ENCODE measurements around the gene ZNF526. TPM values are rescaled to one million over a fixed set of nuclear protein-coding genes. Genes with fewer than 3 reads are reported as not detected.

The ZNF526 gene
- total RNA-seq, 1 experiment from 2014 or later = 5.1 TPM

DNA sequence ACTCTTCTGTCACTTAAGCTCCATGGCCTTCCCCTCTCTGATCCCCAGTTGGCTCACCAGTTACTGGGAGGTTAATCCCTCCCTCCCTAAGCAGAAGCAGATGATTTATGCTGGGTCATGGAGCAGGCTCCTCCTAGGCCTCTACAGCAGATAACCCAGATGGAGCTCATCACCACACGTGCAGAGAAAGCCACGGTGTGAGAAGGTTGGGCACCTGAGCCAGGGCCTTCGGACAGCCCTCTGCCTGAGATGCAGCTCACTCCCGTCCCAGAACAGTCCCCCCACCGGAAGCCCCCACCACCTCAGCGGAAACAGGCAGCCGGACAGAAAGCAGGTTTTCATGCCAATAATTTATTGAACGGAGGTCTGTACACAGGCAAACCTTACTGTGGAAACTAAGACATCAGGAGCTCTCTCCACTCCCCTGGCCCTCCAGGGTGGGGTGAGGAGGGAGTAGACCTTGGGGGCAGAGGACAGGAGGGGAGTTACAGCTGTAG lies 9.8 kb downstream of the ZNF526 start:
- Histone ChIP-seq H3K27me3 (ENCODE audit: low read length) (no peaks in the 10 kb centered on the region), H2AFZ (ENCODE audit: low read length) (no peak overlapping the region), H4K20me1 (ENCODE audit: low read length) (no peaks in the 10 kb centered on the region), H3K9me2 (replicated peaks; ENCODE audit: low read length) (no peaks in the 10 kb centered on the region), H3K9ac (ENCODE audit: low read length) (no peak overlapping the region), H3K27ac (ENCODE audit: low read length) (no peak overlapping the region), H3K79me2 (ENCODE audit: low read length) (peaks cover 3% of the 10 kb centered on the region; the same call in 1 of the 2 replicates), H3K9me3 (ENCODE audit: low read length) (no peaks in the 10 kb centered on the region), H3K36me3 (ENCODE audit: low read depth, low read length) (no peaks in the 10 kb centered on the region; the same call in 1 of the 2 replicates), H3K4me2 (ENCODE audit: low read length) (no peak overlapping the region), H3K4me1 (ENCODE audit: insufficient read depth, low read length) (no peaks in the 10 kb centered on the region), H3K4me3 (ENCODE audit: low read length) (no peak overlapping the region), H3F3A (ENCODE audit: low read length, unreplicated experiment) (no peaks in the 10 kb centered on the region)
- ChIA-PET CTCF (no interaction called here), POLR2A (ENCODE audit: unreplicated experiment) (no interaction called here)
- TF ChIP-seq, protein P1, sequence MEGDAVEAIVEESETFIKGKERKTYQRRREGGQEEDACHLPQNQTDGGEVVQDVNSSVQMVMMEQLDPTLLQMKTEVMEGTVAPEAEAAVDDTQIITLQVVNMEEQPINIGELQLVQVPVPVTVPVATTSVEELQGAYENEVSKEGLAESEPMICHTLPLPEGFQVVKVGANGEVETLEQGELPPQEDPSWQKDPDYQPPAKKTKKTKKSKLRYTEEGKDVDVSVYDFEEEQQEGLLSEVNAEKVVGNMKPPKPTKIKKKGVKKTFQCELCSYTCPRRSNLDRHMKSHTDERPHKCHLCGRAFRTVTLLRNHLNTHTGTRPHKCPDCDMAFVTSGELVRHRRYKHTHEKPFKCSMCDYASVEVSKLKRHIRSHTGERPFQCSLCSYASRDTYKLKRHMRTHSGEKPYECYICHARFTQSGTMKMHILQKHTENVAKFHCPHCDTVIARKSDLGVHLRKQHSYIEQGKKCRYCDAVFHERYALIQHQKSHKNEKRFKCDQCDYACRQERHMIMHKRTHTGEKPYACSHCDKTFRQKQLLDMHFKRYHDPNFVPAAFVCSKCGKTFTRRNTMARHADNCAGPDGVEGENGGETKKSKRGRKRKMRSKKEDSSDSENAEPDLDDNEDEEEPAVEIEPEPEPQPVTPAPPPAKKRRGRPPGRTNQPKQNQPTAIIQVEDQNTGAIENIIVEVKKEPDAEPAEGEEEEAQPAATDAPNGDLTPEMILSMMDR (conservative IDR thresholded peaks at IDR 0.05; ENCODE audit: low read depth, low read length) = no peak
- TF ChIP-seq EZH2 (IDR thresholded peaks at IDR 0.05; ENCODE audit: low read length, unreplicated experiment) = no peak
- TF ChIP-seq EZH2phosphoT487 (IDR thresholded peaks at IDR 0.05; ENCODE audit: borderline replicate concordance, low read length) = no peak
- BruUV-seq (replicated peaks) = no TSS peak
- DNase-seq = no peak
- intact Hi-C loops (cut with micrococcal nuclease) = no loop called here
- ATAC-seq = peak; percentile 28; the same call in 1 of the 2 replicates

- no peaks in the 10 kb centered on the region for H4K20me1 ChIP-seq (ENCODE audit: low read length)
- intact Hi-C loops (cut with micrococcal nuclease) = no loop called here
- H3K36me3 ChIP-seq (ENCODE audit: low read depth, low read length) = no peaks in the 10 kb centered on the region; the same call in 1 of the 2 replicates
- ChIA-PET POLR2A (ENCODE audit: unreplicated experiment) (no interaction called here), CTCF (no interaction called here)
- peaks cover 3% of the 10 kb centered on the region; the same call in 1 of the 2 replicates for H3K79me2 ChIP-seq (ENCODE audit: low read length)
- no peaks in the 10 kb centered on the region for H3K4me1 ChIP-seq (ENCODE audit: insufficient read depth, low read length)
- no peak overlapping the region for H3K4me3 ChIP-seq (ENCODE audit: low read length)
- no peak overlapping the region for H3K4me2 ChIP-seq (ENCODE audit: low read length)
- TF ChIP-seq EZH2 (IDR thresholded peaks at IDR 0.05; ENCODE audit: low read length, unreplicated experiment) (no peak), EZH2phosphoT487 (IDR thresholded peaks at IDR 0.05; ENCODE audit: borderline replicate concordance, low read length) (no peak)
- TF ChIP-seq, protein P1 (conservative IDR thresholded peaks at IDR 0.05; ENCODE audit: low read depth, low read length) = no peak
- ATAC-seq (no peak), DNase-seq (no peak)
- no peaks in the 10 kb centered on the region for H3K9me2 ChIP-seq (replicated peaks; ENCODE audit: low read length)
- no peak overlapping the region for H3K9ac ChIP-seq (ENCODE audit: low read length)
- BruUV-seq (replicated peaks) = no TSS peak
- no peak overlapping the region for H2AFZ ChIP-seq (ENCODE audit: low read length)
- no peaks in the 10 kb centered on the region for H3K27me3 ChIP-seq (ENCODE audit: low read length)
- H3K27ac ChIP-seq (ENCODE audit: low read length) = no peak overlapping the region
- no peaks in the 10 kb centered on the region for H3F3A ChIP-seq (ENCODE audit: low read length, unreplicated experiment)
- no peaks in the 10 kb centered on the region for H3K9me3 ChIP-seq (ENCODE audit: low read length)
Observed at GRCh38 chr19:42230571-42230970, 10.5 kb downstream of the ZNF526 start.

DNA sequence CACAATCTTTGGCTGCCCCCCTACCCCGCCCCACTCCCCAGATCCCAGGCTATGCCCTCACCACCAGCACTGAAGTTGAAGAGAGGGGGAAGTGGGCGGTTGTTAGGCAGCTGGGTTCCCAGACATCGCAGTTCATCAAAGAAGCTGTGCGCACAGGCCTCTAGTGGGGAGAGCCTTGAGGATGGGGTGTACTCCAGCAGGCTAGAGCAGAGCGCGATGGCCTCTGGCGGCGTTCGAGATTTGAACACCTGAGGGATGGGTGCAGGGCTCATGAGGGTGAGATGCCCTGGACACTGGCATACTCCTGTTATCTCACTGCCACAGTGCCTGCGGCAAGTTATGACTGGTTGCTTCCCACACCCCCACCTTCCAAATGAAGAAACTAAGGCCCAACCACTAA lies 12.3 kb downstream of the ZNF526 start:
- Histone ChIP-seq H3K4me3 (ENCODE audit: low read length) (no peak overlapping the region), H3K9me3 (ENCODE audit: low read length) (no peaks in the 10 kb centered on the region), H3K27ac (ENCODE audit: low read length) (no peak overlapping the region), H3K4me2 (ENCODE audit: low read length) (no peak overlapping the region), H3K27me3 (ENCODE audit: low read length) (no peaks in the 10 kb centered on the region), H3F3A (ENCODE audit: low read length, unreplicated experiment) (no peaks in the 10 kb centered on the region), H3K9ac (ENCODE audit: low read length) (no peak overlapping the region), H4K20me1 (ENCODE audit: low read length) (no peaks in the 10 kb centered on the region), H3K4me1 (ENCODE audit: insufficient read depth, low read length) (no peaks in the 10 kb centered on the region), H3K9me2 (replicated peaks; ENCODE audit: low read length) (no peaks in the 10 kb centered on the region), H2AFZ (ENCODE audit: low read length) (no peak overlapping the region), H3K79me2 (ENCODE audit: low read length) (no peaks in the 10 kb centered on the region), H3K36me3 (ENCODE audit: low read depth, low read length) (no peaks in the 10 kb centered on the region; the same call in 1 of the 2 replicates)
- no peak for TF ChIP-seq EZH2 (IDR thresholded peaks at IDR 0.05; ENCODE audit: low read length, unreplicated experiment)
- TF ChIP-seq, protein P1 (conservative IDR thresholded peaks at IDR 0.05; ENCODE audit: low read depth, low read length) = no peak
- no peak for TF ChIP-seq EZH2phosphoT487 (IDR thresholded peaks at IDR 0.05; ENCODE audit: borderline replicate concordance, low read length)
- CTCF ChIA-PET = no interaction called here
- POLR2A ChIA-PET (ENCODE audit: unreplicated experiment) = interaction anchor here (0.5 kb wide), 1 partner anchor 528 kb away, joined by 3 read pairs; no protein-coding TSS in a partner anchor
- BruUV-seq (replicated peaks) = no TSS peak
- ATAC-seq (no peak), DNase-seq (no peak)
- intact Hi-C loops (cut with micrococcal nuclease) = no loop called here
